Parathyroid adenoma (tissue), 2 donors: ENCODE measurements around the gene SCFD2.

Experiments
- H2AFZ ChIP-seq: fragments of 300-600 bp; sonication (generic); one replicate; pipeline ENCODE4 v1.7.0; 2017; ENCODE audit warnings: antibody characterized with exemption, mild to moderate bottlenecking
- H3K27ac ChIP-seq: fragments of 300-600 bp; sonication (generic); one replicate; pipeline ENCODE4 v1.7.0; 2017
- H3K27me3 ChIP-seq: fragments of 300-600 bp; sonication (generic); one replicate; pipeline ENCODE4 v1.7.0; 2017; ENCODE audit warnings: low read length; ENCODE audit not compliant: control insufficient read depth, insufficient read depth
- H3K36me3 ChIP-seq: fragments of 300-600 bp; sonication (generic); one replicate; pipeline ENCODE4 v1.7.0; 2017; ENCODE audit warnings: low read length; ENCODE audit not compliant: control insufficient read depth, insufficient read depth
- H3K4me1 ChIP-seq: fragments of 300-600 bp; sonication (generic); one replicate; pipeline ENCODE4 v1.7.0; 2017; ENCODE audit warnings: control low read depth
- H3K4me2 ChIP-seq: fragments of 300-600 bp; sonication (generic); one replicate; pipeline ENCODE4 v1.7.0; 2017; ENCODE audit warnings: low read length
- H3K4me3 ChIP-seq: fragments of 300-600 bp; sonication (generic); one replicate; pipeline ENCODE4 v1.7.0; 2017; ENCODE audit warnings: low read depth, low read length
- H3K79me2 ChIP-seq: fragments of 300-600 bp; sonication (generic); one replicate; pipeline ENCODE4 v1.7.0; 2017; ENCODE audit warnings: control low read depth
- H3K9ac ChIP-seq: fragments of 300-600 bp; sonication (generic); one replicate; pipeline ENCODE4 v1.7.0; 2017; ENCODE audit warnings: mild to moderate bottlenecking
- H3K9me3 ChIP-seq: fragments of 300-600 bp; sonication (generic); one replicate; pipeline ENCODE4 v1.7.0; 2017; ENCODE audit warnings: low read length; ENCODE audit not compliant: control insufficient read depth
- CTCF ChIP-seq: fragments of 300-600 bp; sonication (generic); IDR thresholded peaks from one replicate; pipeline ENCODE4 v1.7.0; 2017; ENCODE audit warnings: antibody characterized with exemption, mild to moderate bottlenecking
- donor health status: primary hyperparathyroidism.

The SCFD2 gene

GRCh38 chr4:52959541-52959940 is 406.3 kb downstream of the SCFD2 start:
- H3K79me2 ChIP-seq, result no peaks in the 10 kb centered on the region
- H3K4me2 ChIP-seq, result no peak overlapping the region
- H3K36me3 ChIP-seq, result no peaks in the 10 kb centered on the region
- H2AFZ ChIP-seq, result no peak overlapping the region
- TF ChIP-seq CTCF, result no peak
- no peak overlapping the region for H3K4me3 ChIP-seq
- H3K27me3 ChIP-seq, result no peaks in the 10 kb centered on the region
- H3K4me1 ChIP-seq, result no peaks in the 10 kb centered on the region
- H3K27ac ChIP-seq, result no peak overlapping the region
- no peak overlapping the region for H3K9ac ChIP-seq
- no peaks in the 10 kb centered on the region for H3K9me3 ChIP-seq

GRCh38 chr4:52957835-52958631 is 407.8 kb downstream of the SCFD2 start:
- Histone ChIP-seq H3K9me3 (no peaks in the 10 kb centered on the region), H3K4me3 (no peak overlapping the region), H3K27me3 (no peaks in the 10 kb centered on the region), H3K36me3 (no peaks in the 10 kb centered on the region), H3K79me2 (no peaks in the 10 kb centered on the region), H3K4me1 (no peaks in the 10 kb centered on the region), H3K9ac (no peak overlapping the region), H2AFZ (no peak overlapping the region), H3K27ac (no peak overlapping the region), H3K4me2 (no peak overlapping the region)
- TF ChIP-seq CTCF, result no peak

GRCh38 chr4:52957220-52957686 is 408.6 kb downstream of the SCFD2 start:
- H3K27me3 ChIP-seq, result no peaks in the 10 kb centered on the region

GRCh38 chr4:52956691-52957090 is 409.2 kb downstream of the SCFD2 start:
- no peak for TF ChIP-seq CTCF
- H3K4me1 ChIP-seq, result no peaks in the 10 kb centered on the region
- no peaks in the 10 kb centered on the region for H3K79me2 ChIP-seq
- no peaks in the 10 kb centered on the region for H3K27me3 ChIP-seq
- no peak overlapping the region for H3K27ac ChIP-seq
- H3K9ac ChIP-seq, result no peak overlapping the region
- H2AFZ ChIP-seq, result no peak overlapping the region
- H3K36me3 ChIP-seq, result no peaks in the 10 kb centered on the region
- H3K4me2 ChIP-seq, result no peak overlapping the region
- no peak overlapping the region for H3K4me3 ChIP-seq
- H3K9me3 ChIP-seq, result no peaks in the 10 kb centered on the region

More at GRCh38 chr4:52957220-52957686, 408.6 kb downstream of the SCFD2 start:
- no peak overlapping the region for H3K4me2 ChIP-seq
- H3K4me1 ChIP-seq, result no peaks in the 10 kb centered on the region
- no peaks in the 10 kb centered on the region for H3K9me3 ChIP-seq
- no peak overlapping the region for H3K9ac ChIP-seq
- no peak overlapping the region for H3K27ac ChIP-seq
- no peak overlapping the region for H3K4me3 ChIP-seq
- H3K36me3 ChIP-seq, result no peaks in the 10 kb centered on the region
- no peaks in the 10 kb centered on the region for H3K79me2 ChIP-seq
- H2AFZ ChIP-seq, result no peak overlapping the region
- no peak for TF ChIP-seq CTCF
